Measurements from ENCODE around the gene COLEC12.

COLEC12 gene

DNA sequence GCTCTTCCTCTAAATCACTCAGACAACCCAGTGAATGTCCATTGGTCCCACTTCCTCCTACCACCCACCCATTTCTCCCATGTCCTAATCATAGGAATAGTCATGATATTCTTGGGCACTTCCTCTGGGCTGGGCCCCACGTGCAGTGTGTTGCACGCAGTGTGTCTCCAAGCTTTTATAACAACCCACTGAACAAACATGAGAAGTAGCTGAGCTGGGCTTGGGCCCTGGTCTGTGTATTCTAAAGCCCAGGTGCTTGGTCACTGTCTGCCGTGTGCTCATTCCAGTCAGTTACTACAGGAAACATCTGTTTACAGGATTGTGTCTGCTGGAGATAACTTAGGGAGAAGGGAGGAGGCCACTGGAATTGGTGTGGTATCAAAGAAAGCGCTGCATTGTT, 168.5 kb downstream of the COLEC12 start:
- TF ChIP-seq, protein P1, sequence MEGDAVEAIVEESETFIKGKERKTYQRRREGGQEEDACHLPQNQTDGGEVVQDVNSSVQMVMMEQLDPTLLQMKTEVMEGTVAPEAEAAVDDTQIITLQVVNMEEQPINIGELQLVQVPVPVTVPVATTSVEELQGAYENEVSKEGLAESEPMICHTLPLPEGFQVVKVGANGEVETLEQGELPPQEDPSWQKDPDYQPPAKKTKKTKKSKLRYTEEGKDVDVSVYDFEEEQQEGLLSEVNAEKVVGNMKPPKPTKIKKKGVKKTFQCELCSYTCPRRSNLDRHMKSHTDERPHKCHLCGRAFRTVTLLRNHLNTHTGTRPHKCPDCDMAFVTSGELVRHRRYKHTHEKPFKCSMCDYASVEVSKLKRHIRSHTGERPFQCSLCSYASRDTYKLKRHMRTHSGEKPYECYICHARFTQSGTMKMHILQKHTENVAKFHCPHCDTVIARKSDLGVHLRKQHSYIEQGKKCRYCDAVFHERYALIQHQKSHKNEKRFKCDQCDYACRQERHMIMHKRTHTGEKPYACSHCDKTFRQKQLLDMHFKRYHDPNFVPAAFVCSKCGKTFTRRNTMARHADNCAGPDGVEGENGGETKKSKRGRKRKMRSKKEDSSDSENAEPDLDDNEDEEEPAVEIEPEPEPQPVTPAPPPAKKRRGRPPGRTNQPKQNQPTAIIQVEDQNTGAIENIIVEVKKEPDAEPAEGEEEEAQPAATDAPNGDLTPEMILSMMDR (IDR thresholded peaks at IDR 0.05; ENCODE audit: low read depth, low read length, missing control alignments), result no peak
- no peak for DNase-seq
- peaks cover 21% of the 10 kb centered on the region for H3K27me3 ChIP-seq (replicated peaks)
- H3K4me3 ChIP-seq (ENCODE audit: low read depth, low read length), result no peak overlapping the region
- in situ Hi-C loops (cut with HindIII; ENCODE audit: low pct_ligation_motif_present, low sequenced_read_pairs), result no loop called here
- H3K36me3 ChIP-seq (replicated peaks), result no peaks in the 10 kb centered on the region
- H3K27ac ChIP-seq, result no peak overlapping the region

GRCh38 chr18:331221-331821, 169.2 kb downstream of the COLEC12 start:
- Histone ChIP-seq H3K27me3 (replicated peaks) (peaks cover 24% of the 10 kb centered on the region), H3K4me3 (ENCODE audit: low read depth, low read length) (no peak overlapping the region), H3K27ac (peak overlapping the region; percentile 33), H3K36me3 (replicated peaks) (no peaks in the 10 kb centered on the region)
- DNase-seq, result peak; percentile 44
- in situ Hi-C loops (cut with HindIII; ENCODE audit: low pct_ligation_motif_present, low sequenced_read_pairs), result no loop called here
- TF ChIP-seq, protein P1 (IDR thresholded peaks at IDR 0.05; ENCODE audit: low read depth, low read length, missing control alignments), result no peak

DNA sequence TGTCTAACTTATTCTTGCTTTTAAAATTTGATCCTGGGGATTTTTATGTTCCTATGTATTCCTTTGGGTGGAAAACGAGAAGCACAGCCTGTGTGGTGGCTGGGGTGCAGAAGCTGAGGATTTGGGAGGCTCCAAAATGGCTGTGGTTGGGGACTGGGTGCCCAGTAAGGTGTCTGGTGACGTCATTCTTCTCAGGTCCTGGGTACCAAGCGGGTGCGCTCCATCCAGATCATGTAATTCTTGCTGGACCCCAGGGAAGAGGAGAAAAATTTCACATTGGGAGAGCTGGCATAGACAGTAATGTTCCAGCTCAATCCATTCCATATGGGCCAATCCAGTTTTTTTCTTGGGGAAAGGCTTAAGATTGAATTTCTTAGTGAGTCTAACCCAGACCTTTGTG, 171.6 kb downstream of the COLEC12 start:
- Histone ChIP-seq H3K4me3 (ENCODE audit: low read depth, low read length) (no peak overlapping the region), H3K27me3 (replicated peaks) (peaks cover 34% of the 10 kb centered on the region), H3K27ac (no peak overlapping the region), H3K36me3 (replicated peaks) (no peaks in the 10 kb centered on the region)
- in situ Hi-C loops (cut with HindIII; ENCODE audit: low pct_ligation_motif_present, low sequenced_read_pairs), result no loop called here
- TF ChIP-seq, protein P1 (IDR thresholded peaks at IDR 0.05; ENCODE audit: low read depth, low read length, missing control alignments), result no peak
- no peak for DNase-seq

DNA sequence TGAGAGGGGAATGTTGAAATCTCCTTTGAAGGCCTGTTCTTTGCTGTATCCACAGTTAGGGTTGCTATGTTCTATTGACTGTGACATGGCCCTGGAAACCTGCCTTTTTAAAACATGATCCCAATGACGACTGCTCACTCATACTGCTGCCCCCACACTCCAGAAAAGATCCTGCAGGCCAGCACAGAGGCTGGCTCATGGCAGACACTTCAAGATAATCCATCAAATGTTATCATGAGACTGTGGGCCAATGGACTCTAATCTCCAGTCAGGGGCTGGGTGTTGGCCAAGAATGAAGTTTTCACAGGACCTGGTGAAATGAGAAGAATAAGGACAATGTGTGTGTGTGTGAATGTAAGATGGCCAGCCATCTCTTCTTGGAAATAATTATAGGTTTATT, 173.7 kb downstream of the COLEC12 start:
- in situ Hi-C loops (cut with HindIII; ENCODE audit: low pct_ligation_motif_present, low sequenced_read_pairs), result no loop called here
- H3K27ac ChIP-seq, result no peak overlapping the region
- TF ChIP-seq, protein P1 (IDR thresholded peaks at IDR 0.05; ENCODE audit: low read depth, low read length, missing control alignments), result no peak
- H3K4me3 ChIP-seq (ENCODE audit: low read depth, low read length), result no peak overlapping the region
- DNase-seq, result no peak
- H3K36me3 ChIP-seq (replicated peaks), result no peaks in the 10 kb centered on the region
- H3K27me3 ChIP-seq (replicated peaks), result peaks cover 34% of the 10 kb centered on the region

DNA sequence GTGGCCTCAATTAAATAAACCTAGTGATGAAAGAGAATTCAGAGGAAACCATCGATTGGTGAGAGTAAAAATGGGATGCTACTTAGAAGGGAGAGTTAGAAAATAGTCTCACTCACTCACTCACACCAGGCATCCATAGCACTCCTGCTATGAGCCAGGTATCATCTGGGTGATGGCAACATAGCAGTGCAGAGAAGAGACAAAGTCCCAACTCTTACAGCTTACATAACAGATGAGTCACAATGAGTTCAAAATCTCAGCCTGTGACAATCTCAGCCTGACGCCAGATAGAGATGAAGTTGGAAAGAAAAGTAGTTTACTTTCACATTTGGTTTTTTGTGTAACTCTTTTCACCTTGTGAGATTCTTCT, 177.3 kb downstream of the COLEC12 start:
- peak; percentile 33 for DNase-seq
- no peak overlapping the region for H3K27ac ChIP-seq
- TF ChIP-seq, protein P1 (IDR thresholded peaks at IDR 0.05; ENCODE audit: low read depth, low read length, missing control alignments), result no peak

DNA sequence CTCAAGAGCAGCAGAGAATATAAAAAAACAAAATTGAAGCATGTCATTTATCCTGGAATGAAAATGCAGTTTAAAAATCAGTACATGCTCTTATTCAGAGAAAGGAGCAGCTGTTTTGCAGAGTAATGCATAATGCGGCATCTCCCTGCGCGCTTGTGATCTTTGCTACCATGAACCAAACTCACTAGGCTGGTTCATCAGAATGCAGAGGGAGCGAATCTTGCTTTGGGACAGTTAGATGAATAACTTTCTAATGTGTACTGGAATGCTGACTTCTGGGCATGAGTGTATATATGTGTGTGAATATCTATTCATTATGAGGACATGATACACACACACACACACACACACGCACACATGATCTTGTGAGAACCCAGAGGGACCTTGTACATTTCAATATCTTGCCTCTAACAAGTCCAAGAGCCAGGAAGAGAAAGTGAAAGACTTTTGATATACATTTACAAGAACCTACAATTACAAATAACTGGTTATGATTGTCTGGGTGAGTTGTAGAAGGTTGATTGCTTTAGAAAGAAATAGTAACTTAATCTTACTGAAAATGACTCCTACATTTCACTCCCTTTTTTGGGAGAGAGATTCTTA, 178.5 kb downstream of the COLEC12 start:
- peaks cover 40% of the 10 kb centered on the region for H3K27me3 ChIP-seq (replicated peaks)
- TF ChIP-seq, protein P1 (IDR thresholded peaks at IDR 0.05; ENCODE audit: low read depth, low read length, missing control alignments), result no peak
- in situ Hi-C loops (cut with HindIII; ENCODE audit: low pct_ligation_motif_present, low sequenced_read_pairs), result no loop called here
- no peak overlapping the region for H3K4me3 ChIP-seq (ENCODE audit: low read depth, low read length)
- H3K27ac ChIP-seq, result no peak overlapping the region
- no peak for DNase-seq
- H3K36me3 ChIP-seq (replicated peaks), result no peaks in the 10 kb centered on the region

More for the DNA sequence above, 177.3 kb downstream of the COLEC12 start:
- no peak overlapping the region for H3K4me3 ChIP-seq (ENCODE audit: low read depth, low read length)
- in situ Hi-C loops (cut with HindIII; ENCODE audit: low pct_ligation_motif_present, low sequenced_read_pairs), result no loop called here
- peaks cover 45% of the 10 kb centered on the region for H3K27me3 ChIP-seq (replicated peaks)
- H3K36me3 ChIP-seq (replicated peaks), result no peaks in the 10 kb centered on the region
